Activated naive CD8-positive, alpha-beta T cell treated with anti-CD3 and anti-CD28 coated beads, Interleukin-2, amount 50 U/mL, for 24 hours (primary cell): ENCODE data around the gene HRH3.

Experiments used
- ATAC-seq: fragments of 150-1000 bp; cut with Tn5 transposase; one replicate; pipeline ENCODE4 v1.10.0; 2021
- DNase-seq: peaks from one replicate; pipeline ENCODE4 v3.0.0; 2021
- H3K27ac Mint-ChIP-seq: one replicate; pipeline ENCODE4 v1.8.0; 2021; ENCODE audit warnings: mild to moderate bottlenecking, mixed read lengths
- H3K27me3 Mint-ChIP-seq: one replicate; pipeline ENCODE4 v1.8.0; 2021; ENCODE audit warnings: mixed read lengths
- H3K36me3 Mint-ChIP-seq: one replicate; pipeline ENCODE4 v1.8.0; 2021; ENCODE audit warnings: low read depth, mixed read lengths
- H3K4me1 Mint-ChIP-seq: one replicate; pipeline ENCODE4 v1.8.0; 2021; ENCODE audit warnings: mixed read lengths
- H3K4me3 Mint-ChIP-seq: one replicate; pipeline ENCODE4 v1.8.0; 2021; ENCODE audit warnings: mild to moderate bottlenecking, moderate library complexity, mixed read lengths
- H3K9me3 Mint-ChIP-seq: one replicate; pipeline ENCODE4 v1.8.0; 2021; ENCODE audit warnings: mixed read lengths

The HRH3 gene

DNA sequence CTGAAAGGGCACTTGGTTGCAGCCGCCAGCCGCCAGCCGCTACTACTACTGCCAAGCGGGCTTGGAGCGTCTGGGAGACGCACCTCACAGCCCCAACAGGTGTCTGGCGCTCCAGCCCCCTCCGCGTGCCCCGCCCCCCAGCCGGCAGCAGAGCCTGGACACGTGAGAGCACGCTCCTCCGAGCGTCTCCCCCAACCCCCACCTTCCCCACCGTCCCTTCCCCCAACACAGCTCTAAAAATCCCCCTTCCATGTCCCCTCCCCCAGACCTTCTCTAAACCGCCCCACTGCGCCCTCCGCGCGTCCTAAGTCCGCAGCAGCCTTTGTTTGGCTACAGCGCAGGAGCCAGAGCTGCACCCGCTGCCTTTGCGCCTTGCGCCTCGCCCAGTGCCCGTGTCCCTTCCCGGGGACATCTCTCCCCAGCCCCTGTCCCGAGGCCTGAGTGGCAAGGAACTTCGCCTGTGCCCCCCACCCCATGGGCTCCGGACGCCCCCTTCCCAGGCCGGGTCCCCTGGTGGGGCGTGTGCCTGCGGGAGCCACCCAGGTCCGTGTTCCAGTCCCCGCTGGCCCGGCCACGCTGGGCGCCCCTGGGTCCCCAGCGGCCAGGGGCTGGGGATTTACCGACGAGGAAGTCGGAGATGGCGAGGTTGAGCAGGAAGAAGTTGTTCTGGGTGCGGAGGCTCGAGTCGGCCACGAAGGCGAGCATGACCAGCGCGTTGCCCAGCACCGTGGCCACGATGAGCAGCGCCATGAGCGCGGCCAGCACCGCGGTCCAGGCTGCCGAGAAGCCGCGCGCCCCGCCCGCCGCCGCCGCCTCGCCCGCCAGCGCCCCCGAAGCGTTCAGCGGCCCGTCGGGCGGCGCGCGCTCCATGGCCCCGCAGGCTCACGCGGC, 732 bp downstream of the HRH3 start:
- H3K4me3 Mint-ChIP-seq = no peak overlapping the region

GRCh38 chr20:62217913-62218773, 1.9 kb downstream of the HRH3 start:
- no peak overlapping the region for H3K27ac Mint-ChIP-seq
- no peaks in the 10 kb centered on the region for H3K4me1 Mint-ChIP-seq
- DNase-seq = no peak
- no peaks in the 10 kb centered on the region for H3K9me3 Mint-ChIP-seq
- no peak for ATAC-seq
- H3K27me3 Mint-ChIP-seq = peaks cover 48% of the 10 kb centered on the region
- H3K36me3 Mint-ChIP-seq = no peaks in the 10 kb centered on the region
- no peak overlapping the region for H3K4me3 Mint-ChIP-seq

More for the DNA sequence above, 732 bp downstream of the HRH3 start:
- no peak for ATAC-seq
- no peak for DNase-seq
- H3K4me1 Mint-ChIP-seq = no peaks in the 10 kb centered on the region
- peaks cover 46% of the 10 kb centered on the region for H3K27me3 Mint-ChIP-seq
- H3K9me3 Mint-ChIP-seq = no peaks in the 10 kb centered on the region
- no peaks in the 10 kb centered on the region for H3K36me3 Mint-ChIP-seq
- no peak overlapping the region for H3K27ac Mint-ChIP-seq

GRCh38 chr20:62216636-62217566, 3.2 kb downstream of the HRH3 start:
- Mint-ChIP-seq H3K4me1 (no peaks in the 10 kb centered on the region), H3K27me3 (peaks cover 36% of the 10 kb centered on the region), H3K9me3 (no peaks in the 10 kb centered on the region), H3K27ac (no peak overlapping the region), H3K36me3 (no peaks in the 10 kb centered on the region), H3K4me3 (no peak overlapping the region)
- DNase-seq (no peak), ATAC-seq (no peak)

DNA sequence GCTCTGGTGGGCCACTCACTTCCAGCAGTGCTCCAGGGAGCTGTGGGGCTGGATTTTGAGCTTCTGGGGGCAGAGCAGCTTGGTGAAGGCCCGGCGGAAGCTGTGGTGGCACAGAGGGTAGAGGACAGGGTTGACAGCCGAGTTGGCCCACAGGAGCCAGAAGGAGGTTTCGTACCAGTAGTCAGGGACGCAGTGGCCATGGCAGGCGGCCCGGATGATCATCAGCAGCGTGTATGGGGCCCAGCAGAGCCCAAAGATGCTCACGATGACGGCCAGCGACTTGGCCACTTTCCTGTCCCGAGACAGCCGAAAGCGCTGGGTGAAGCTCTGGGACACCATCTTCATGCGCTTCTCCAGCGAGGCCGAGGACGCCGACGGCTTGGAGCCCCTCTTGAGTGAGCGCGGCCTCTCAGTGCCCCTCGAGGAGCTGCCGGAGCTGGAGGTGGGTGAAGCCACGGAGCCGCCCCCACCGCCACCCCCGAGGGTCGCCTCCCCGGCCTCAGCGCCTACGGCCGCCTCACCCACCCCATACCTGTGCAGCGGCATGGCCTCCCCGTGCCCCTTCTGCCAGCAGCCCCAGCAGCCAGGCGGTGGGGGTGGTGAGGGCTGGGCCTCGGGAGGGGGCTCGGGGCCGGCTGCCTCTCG, 4.0 kb downstream of the HRH3 start:
- DNase-seq = no peak
- no peak for ATAC-seq
- H3K36me3 Mint-ChIP-seq = no peaks in the 10 kb centered on the region
- H3K27ac Mint-ChIP-seq = no peak overlapping the region
- no peaks in the 10 kb centered on the region for H3K4me1 Mint-ChIP-seq
- no peak overlapping the region for H3K4me3 Mint-ChIP-seq
- H3K27me3 Mint-ChIP-seq = peaks cover 31% of the 10 kb centered on the region
- no peaks in the 10 kb centered on the region for H3K9me3 Mint-ChIP-seq

GRCh38 chr20:62215020-62215990, 4.8 kb downstream of the HRH3 start:
- Mint-ChIP-seq H3K27ac (no peak overlapping the region), H3K36me3 (no peaks in the 10 kb centered on the region), H3K4me1 (no peaks in the 10 kb centered on the region), H3K9me3 (no peaks in the 10 kb centered on the region), H3K27me3 (peaks cover 25% of the 10 kb centered on the region), H3K4me3 (no peak overlapping the region)
- DNase-seq (no peak), ATAC-seq (no peak)

DNA sequence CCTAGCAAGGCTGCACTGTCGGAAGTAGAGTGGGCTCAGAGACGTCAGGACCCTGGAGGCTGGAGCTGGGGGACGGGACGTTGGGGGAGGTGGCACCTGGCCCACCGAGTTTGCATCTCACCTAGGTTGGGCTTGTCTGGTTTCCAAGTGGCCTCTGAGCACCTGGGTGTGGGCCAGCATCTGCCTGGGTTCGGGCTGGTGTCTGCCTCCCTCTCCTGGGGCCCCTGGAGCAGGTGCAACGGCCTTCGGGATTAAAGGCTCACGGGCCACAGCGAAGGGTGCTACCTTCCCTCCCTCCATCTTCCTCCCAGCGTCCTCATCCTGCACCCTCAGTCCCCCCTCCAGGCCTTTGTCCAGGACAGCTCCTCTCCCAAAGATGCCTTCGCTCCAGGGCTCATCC, 6.0 kb downstream of the HRH3 start:
- ATAC-seq = no peak
- Mint-ChIP-seq H3K4me1 (no peaks in the 10 kb centered on the region), H3K4me3 (no peak overlapping the region), H3K9me3 (no peaks in the 10 kb centered on the region), H3K27ac (no peak overlapping the region), H3K27me3 (peaks cover 22% of the 10 kb centered on the region), H3K36me3 (no peaks in the 10 kb centered on the region)
- DNase-seq = no peak

DNA sequence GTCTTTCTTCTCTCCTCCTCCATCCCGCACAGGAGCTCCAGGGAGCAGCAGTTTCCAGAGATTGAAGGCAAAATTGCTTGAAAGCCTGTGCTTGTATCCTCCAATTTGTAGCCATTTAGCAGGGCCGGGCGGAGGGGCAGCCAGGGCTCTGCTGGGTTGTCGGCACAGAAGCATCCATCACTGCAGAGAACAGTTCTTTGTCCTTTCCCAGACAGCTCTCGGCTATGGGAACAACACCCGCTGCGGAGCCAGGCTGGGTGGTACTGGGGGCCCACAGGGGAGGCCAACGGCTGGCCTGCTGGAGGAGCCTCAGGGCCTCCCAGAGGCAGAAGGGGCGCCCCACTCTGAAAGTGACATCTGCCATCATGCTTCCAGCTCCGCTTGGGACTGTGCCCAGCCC, 7.8 kb downstream of the HRH3 start:
- no peak for ATAC-seq
- H3K36me3 Mint-ChIP-seq = no peaks in the 10 kb centered on the region
- H3K27me3 Mint-ChIP-seq = peaks cover 11% of the 10 kb centered on the region
- no peak for DNase-seq
- no peaks in the 10 kb centered on the region for H3K9me3 Mint-ChIP-seq
- no peak overlapping the region for H3K4me3 Mint-ChIP-seq
- H3K4me1 Mint-ChIP-seq = no peaks in the 10 kb centered on the region
- no peak overlapping the region for H3K27ac Mint-ChIP-seq

DNA sequence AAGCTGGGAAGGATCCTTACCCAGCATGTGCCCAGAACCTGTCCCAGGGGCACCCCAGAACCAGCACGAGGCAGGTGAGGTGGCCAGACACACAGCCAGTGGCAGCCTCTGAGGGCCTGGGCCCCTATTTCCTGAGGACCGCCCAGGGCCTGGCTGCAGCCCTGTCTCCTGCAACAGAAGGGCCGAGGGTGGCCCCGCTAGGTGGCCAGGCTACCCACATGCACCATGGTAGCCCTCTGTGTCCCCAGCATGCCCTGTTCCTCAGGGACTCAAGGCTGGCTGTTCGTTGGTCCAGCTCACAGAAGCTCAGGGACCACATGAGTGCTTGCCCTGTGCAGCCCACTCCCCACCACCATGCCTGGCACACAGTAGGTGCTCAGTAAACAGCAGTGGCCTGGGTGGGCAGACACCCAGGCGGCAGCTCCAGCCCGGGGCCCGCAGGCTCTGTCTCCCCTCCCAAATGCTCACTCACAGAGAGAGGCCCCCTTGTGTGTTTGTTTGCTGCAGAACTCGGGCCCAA, 8.2 kb downstream of the HRH3 start:
- Mint-ChIP-seq H3K36me3 (no peaks in the 10 kb centered on the region), H3K27ac (no peak overlapping the region), H3K27me3 (peaks cover 11% of the 10 kb centered on the region), H3K9me3 (no peaks in the 10 kb centered on the region), H3K4me3 (no peak overlapping the region), H3K4me1 (no peaks in the 10 kb centered on the region)
- ATAC-seq (no peak), DNase-seq (no peak)

DNA sequence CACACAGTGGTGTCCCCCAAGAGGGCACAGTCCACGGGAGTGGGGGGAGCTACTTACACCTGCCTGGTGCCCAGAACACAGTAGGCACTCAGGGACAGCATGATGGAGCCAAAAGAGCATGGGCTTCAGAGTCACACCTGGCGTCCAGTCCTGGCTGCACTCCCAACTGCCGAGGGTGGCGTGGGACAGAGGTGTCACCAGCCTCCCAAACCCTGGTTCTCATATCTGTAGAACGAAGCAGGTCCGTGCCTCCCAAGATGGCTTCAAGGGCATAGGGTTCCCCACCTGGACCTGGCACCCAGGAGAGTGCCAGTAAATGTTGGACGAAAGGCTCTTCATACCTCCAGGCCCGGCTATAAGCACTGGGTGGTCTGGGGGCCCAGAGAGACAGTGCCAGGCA, 8.9 kb downstream of the HRH3 start:
- DNase-seq (no peak), ATAC-seq (no peak)
- H3K4me3 Mint-ChIP-seq = no peak overlapping the region
- no peaks in the 10 kb centered on the region for H3K36me3 Mint-ChIP-seq
- H3K27ac Mint-ChIP-seq = no peak overlapping the region
- H3K27me3 Mint-ChIP-seq = peaks cover 11% of the 10 kb centered on the region
- H3K9me3 Mint-ChIP-seq = no peaks in the 10 kb centered on the region
- no peaks in the 10 kb centered on the region for H3K4me1 Mint-ChIP-seq

DNA sequence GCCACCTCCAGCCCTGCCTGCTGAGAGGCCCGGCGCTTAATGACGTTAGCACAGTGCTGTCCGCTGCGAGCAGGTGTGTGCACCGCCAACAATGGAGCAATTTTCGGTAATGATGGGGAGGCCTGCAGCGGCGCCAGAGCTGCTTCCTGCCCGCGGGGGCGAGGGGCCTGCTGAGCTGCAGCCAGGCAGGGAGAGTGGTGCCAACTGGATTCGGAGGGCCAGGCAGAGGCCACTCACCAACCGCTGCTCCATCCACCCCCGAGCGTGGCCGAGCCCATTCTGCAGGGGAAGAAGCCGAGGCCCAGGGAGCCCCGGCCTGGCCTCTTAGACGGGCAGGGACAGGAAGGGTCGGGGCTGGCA, 9.6 kb downstream of the HRH3 start:
- no peak overlapping the region for H3K27ac Mint-ChIP-seq
- no peak for ATAC-seq

GRCh38 chr20:62209850-62210495, 10.1 kb downstream of the HRH3 start:
- Mint-ChIP-seq H3K27ac (no peak overlapping the region), H3K27me3 (peaks cover 6% of the 10 kb centered on the region), H3K4me1 (no peaks in the 10 kb centered on the region), H3K9me3 (no peaks in the 10 kb centered on the region), H3K36me3 (no peaks in the 10 kb centered on the region), H3K4me3 (no peak overlapping the region)
- DNase-seq = no peak
- ATAC-seq = no peak

More for the DNA sequence above, 9.6 kb downstream of the HRH3 start:
- H3K4me1 Mint-ChIP-seq = no peaks in the 10 kb centered on the region
- DNase-seq = no peak
- H3K4me3 Mint-ChIP-seq = no peak overlapping the region
- H3K27me3 Mint-ChIP-seq = peaks cover 9% of the 10 kb centered on the region
- no peaks in the 10 kb centered on the region for H3K9me3 Mint-ChIP-seq
- no peaks in the 10 kb centered on the region for H3K36me3 Mint-ChIP-seq

GRCh38 chr20:62208795-62209755, 11.0 kb downstream of the HRH3 start:
- no peak overlapping the region for H3K4me3 Mint-ChIP-seq

More at GRCh38 chr20:62208795-62209755, 11.0 kb downstream of the HRH3 start:
- H3K36me3 Mint-ChIP-seq = no peaks in the 10 kb centered on the region
- DNase-seq (no peak), ATAC-seq (no peak)
- no peaks in the 10 kb centered on the region for H3K4me1 Mint-ChIP-seq
- H3K9me3 Mint-ChIP-seq = no peaks in the 10 kb centered on the region
- peaks cover under 1% of the 10 kb centered on the region for H3K27me3 Mint-ChIP-seq
- H3K27ac Mint-ChIP-seq = no peak overlapping the region
